ENCODE data around the gene ZBTB17.

ZBTB17 gene

DNA sequence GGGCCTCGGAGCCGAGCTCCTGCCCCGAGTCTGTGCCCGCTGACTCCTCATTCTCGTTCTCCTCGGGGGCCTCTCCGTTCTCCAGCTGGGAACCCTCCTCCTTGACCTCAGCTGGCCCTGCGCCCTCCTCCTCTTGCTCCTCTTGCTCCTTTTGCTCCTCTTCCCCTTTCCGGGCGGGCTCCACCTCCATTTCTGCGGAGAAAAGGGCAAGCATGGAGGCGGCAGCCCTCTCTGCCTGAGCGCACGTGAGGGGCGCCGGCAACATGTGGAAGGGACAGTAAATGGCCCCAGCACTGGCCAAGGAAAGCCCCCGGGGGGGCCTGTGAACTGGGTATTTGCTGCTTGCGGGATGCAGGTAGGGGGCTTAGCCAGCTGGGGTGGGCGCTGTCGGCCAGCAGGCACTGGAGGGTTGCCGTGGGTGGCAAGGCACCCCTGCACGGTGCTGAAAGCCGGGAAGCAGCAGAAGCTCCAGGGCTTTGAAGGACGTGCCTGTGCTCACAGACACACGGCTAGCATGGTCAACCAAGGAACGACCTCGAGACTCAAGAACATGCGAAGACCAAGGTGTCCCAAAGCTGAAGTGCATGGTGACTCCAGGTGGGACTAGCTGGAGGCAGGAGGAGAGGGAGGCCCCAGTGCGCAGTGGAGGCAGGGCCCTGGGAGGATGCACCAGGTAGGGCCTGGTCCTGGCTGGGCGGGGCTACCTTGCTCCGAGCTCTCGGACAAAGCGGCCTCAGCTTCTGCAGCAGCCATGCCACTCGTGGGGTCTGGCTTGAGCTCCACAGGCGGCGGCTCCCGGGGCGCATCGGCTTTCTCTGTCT, 30.7 kb downstream of the ZBTB17 start:
- no peak for DNase-seq

DNA sequence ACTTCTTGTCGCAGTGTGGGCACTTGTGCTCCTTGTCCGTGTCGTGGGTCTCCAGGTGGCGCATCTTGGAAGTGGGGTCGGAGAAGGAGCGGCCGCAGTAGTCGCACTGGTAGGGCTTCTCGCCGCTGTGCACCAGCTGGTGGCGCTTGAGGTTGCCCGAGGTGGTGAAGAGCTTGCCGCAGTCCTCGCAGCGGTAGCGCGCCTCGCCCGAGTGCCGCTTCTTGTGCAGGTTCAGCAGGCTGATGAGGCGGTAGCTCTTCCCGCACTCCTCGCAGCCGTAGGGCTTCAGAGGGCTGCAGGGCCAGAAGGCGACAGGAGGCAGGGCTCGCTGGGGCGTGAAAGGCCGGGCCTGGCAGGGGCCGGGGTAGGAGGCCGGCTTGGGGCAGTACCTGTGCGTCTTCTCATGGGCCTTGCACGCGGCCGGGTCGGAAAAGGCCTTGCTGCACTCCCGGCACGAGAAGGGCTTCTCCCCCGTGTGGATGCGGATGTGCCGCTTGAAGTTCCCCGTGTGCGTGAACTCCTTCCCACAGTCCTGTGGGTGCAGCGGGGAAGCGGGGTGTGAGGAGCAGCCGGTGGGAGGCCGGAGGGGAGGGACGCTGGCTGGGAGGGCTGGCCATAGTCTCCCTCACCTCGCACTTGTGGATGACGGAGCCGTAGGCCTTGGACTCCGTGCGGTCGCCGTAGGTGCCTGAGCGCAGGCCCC, 31.4 kb downstream of the ZBTB17 start:
- no peak for DNase-seq

DNA sequence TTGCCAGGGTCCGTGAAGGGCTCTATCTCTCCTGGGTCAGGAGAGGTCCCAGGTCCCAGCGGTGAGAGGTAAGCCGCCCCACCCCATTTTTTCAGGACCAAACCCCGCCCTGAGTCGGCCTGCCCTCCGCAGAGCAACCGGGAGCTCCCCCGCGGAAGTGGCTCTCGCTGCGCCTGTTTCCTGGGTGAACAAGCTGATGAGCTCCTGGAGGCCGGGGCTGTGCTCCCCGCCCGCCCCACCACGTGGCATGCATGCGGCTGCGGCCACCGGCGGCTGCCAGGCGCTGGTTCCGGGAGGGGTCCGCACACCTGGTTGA, 32.0 kb downstream of the ZBTB17 start:
- DNase-seq, result no peak

DNA sequence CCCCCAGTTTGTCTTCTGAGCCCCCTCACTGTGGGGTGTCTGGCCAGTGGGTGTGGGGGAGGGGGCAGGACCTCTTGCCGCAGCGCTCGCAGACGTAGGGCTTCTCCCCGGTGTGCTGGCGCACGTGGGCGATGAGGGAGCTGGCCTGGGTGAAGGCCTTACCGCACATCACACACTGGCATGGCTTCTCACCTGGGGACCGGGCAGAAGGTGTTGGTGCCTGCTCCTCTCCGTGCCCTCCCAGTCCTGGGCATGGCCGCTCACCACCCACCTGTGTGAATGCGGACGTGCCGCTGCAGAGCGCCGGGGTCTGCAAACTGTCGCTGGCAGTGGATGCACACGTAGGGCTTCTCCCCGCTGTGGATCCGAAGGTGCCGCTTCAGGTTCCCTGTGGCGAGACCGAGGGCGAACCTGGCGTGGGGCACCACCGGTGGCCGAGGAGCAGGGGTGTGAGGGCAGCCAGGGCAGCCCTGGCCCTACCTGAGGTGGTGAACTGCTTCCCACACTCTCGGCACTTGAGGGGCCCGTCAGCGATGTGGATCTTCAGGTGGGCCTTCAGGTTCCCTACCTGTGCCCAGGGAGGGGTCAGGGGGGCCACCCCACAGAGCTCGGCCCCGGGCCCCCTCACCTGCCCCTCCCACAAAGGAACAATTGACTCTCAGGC, 32.4 kb downstream of the ZBTB17 start:
- DNase-seq, result no peak

DNA sequence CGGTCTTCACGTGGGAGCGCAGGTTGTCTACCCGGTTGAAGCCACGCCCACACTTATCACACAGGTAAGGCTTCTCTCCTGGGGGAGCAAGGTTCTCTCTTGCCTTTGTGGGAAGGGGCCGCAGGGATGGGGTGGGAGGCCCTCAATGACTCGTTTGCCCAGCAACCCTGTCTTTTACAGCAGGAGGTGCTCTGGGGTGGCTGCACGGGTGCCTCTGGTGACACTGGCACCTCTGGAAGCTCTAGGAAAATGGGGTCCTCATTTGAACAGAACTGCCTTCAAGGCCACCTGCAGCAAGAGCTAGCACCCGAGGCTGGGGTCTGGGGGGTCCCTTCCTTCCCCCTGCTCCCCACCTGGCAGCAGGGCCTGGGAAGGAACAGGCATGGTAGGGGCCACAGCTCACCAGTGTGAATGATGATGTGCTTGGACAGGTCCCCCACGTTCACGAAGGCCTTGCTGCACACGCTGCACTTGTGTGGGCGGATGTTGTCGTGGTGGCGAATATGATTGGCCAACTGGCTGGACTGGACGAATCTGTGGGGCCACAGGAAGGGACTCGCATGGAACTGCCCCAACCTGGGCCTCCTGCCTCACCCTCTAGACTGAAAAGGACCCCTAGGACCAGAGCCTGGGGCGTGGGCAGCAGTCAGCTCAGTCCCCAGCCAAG, 33.1 kb downstream of the ZBTB17 start:
- DNase-seq, result no peak

DNA sequence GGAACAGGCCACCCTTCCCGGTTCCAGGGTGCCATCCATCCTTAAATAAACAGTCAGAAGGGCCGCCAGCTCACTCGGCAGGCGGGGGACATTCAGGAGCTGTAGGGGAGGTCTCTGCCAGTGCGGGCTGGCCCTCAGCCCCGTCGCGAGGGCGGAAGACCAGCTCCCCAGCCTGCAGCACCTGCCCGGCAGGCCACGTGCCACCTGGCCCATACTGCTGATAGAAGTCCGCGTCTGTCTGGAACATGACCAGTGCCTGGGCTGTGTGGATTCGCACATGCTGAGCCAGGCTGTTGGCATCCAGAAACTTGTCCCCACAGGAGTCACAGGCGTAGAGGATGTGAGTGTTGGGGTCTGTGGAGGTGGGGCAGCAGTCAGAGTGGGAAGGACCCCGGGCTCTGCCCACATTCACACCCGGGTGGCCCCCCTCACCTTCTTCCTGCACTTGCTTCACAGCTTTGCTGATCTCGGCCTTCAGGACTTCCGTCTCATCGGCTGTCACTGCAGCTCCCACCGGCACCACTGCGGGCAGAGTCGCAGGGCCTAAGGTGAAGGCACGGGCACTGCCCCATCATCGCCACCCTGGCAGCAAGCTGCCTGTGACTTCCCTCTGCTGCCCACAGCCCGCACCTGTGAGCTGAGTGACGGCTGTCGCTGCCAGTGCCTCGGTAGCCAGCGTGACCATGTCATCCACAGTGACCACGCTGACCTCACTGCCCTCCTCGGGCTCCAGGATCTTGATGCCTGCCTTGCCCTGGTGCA, 33.8 kb downstream of the ZBTB17 start:
- no peak for DNase-seq

DNA sequence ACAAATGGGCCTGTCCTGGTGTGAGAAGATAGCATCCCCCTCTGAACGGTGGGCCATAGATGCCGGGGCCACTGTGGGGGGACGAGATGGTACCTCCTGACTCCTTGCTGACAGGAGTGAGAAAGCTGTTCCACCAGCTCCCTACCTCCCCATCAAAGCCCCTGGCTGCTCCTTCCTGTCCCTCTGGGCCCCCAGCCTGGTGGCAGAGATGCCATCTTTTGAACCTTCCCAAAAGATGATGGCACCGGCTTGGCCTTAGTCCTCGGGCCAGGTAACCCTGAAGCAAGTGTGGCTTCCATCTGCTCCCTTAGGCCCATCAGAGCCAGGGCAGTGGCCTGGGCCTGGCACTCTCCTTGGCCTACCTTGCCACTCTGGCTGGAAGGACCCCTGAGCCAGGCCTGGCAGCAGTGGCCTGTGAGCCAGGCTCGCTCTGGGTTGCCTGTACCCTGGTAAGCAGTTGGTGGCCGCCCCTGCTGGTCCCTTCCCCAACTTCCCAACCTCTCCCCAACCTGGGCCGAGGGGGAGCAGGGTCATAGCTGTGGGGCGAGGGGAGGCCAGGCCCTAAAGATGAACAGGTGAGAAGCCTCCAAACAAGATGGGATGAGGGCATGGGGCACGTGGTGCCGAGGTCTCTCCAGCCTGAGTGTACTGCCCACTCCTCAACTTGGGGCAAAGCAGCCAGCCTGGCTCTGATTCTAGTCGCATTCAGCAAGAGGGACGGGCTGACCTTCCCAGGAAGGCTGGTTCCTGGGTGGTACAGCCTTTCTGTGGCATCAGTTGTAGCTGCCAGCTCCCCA, 34.7 kb downstream of the ZBTB17 start:
- no peak for DNase-seq

DNA sequence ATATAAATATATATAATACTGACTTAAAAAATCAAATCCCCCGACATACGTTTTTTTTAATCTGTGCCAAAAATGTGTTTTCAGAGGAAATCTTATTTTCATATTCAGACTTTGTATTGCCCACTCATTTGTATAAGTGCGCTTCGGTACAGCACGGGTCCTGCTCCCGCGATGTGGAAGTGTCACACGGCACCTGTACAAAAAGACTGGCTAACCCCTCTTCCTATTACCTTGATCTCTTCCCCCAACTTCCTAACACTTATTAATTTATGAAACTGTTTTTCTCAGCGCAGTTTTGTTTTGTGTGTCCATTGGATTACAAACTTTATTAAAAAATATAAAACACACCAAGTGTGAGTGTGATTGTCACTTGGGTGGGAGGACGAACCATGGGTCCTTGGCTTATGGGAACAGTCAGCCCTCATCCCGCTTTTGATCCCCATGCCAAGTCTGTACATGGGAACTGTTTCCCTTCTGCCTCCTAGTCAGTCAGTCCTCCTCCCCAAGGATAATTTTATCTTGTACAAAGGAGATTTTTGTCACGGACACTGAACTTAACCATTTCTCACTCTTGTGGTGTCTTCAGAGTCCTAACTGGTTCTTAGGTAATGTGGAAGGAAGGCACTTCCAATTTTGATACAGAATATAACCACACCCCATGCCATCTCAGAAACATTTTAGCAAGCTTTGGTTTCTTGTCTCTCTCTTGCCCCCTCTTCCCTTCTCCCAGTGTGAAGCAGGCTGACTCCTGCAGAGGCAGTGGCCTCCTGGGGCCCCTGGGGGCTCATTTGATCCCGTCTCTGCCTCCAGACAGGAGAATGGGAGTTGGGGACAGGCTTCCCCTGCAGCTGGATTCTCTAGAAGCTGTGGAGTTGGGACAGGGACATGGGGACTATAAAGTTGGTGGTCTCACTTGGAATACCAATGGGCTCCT, 35.5 kb downstream of the ZBTB17 start:
- DNase-seq, result no peak

DNA sequence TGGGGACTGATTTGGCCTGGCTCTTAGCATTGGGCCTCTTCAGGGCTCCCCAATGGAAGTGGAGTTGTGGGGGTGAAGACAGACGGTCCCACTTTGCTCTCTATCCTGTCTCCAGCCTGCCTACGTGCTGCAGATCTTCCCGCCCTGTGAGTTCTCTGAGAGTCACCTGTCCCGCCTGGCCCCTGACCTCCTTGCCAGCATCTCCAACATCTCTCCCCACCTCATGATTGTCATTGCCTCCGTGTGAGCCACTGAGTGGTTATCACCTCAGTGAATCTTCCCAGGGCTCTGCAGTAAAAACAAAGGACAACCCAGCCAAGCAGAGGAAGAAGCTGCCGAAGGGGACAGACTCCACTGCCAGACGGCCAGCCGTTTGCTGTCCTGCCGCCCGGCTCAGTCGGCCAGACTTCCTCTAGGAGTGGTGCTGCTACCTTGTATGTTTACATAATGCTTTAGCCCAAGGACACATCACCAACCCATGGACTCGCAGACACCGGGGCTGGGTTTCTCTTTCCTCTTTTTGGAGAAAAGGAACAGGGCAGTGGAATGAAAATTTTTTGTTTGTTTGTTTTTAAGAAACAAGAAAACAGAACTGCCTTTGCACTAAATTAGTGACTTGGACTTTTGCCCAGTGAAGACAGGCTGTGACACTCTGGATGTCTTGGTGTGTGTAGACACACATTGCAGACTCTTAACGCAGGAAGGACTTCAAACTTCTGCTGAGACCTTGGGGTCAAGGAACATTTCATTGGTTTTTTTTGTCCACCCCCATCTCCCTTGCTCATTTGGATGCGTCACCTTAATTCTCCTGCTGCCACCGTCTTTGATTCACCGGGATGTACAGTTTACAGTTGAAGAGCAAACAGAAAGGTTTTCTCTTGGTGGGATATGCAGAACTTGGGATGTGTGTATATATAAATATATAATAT, 36.5 kb downstream of the ZBTB17 start:
- DNase-seq, result no peak

DNA sequence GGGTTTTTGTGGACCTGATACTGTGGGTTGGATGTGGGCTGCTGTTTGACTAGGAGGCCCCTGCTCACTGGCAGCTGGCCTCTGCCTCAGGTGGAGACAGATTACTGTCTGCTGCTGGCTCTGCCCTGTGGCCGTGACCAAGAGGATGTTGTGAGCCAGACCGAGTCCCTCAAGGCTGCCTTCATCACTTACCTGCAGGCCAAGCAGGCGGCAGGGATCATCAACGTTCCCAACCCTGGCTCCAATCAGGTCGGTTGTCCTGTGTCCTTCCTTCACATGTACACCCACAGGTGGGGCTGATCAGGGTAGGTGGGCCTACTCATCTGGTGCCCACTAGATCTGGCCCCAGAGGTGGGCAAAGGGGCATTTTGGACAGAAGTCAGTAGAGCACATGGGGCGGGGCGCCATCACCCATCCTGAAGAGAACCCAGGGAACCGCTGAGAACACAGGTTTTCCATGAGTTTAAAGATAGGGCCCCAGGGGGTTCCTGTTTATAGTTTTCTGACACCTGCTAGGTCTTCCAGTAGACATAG, 37.2 kb downstream of the ZBTB17 start:
- no peak for DNase-seq

DNA sequence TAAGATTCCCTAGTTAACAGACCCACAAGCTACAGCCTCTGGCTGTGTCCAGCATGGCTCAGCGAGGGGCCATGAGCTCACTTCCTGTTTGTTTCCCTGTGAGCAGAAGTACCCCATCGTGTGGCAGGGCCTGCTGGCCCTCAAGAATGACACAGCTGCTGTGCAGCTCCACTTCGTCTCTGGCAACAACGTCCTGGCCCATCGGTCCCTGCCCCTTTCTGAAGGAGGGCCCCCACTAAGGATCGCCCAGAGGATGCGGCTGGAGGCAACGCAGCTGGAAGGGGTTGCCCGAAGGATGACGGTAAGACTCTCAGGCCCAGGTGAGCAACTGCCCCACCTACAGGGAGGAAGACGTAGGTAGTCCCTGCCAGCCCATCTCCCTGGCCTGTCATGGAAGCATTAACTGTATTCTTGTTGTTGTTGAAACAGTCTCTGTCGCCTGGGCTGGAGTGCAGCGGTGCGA, 38.2 kb downstream of the ZBTB17 start:
- no peak for DNase-seq

DNA sequence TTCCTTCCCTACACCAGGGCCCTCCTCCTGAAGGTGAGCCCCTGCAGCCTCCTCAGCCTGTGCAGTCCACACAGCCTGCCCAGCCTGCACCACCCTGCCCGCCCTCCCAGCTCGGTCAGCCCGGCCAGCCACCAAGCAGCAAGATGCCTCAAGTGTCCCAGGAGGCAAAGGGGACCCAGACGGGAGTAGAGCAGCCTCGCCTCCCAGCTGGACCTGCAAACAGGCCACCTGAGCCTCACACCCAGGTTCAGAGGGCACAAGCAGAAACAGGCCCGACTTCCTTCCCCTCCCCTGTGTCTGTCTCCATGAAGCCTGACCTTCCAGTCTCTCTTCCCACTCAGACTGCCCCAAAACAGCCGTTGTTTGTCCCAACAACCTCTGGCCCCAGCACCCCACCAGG, 38.8 kb downstream of the ZBTB17 start:
- DNase-seq, result no peak

DNA sequence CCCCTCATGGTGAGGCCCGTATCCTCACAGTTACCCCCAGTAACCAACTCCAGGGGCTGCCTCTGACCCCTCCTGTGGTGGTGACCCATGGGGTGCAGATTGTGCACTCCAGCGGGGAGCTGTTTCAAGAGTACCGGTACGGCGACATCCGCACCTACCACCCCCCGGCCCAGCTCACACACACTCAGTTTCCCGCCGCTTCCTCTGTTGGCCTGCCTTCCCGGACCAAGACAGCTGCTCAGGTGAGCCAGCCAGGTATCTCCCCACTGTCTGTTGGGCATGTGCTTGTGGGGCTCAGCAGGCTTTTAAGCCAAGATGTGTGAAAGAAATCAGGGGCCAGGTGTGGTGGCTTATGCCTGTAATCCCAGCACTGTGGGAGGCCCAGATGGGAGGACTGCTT, 39.9 kb downstream of the ZBTB17 start:
- no peak for DNase-seq

DNA sequence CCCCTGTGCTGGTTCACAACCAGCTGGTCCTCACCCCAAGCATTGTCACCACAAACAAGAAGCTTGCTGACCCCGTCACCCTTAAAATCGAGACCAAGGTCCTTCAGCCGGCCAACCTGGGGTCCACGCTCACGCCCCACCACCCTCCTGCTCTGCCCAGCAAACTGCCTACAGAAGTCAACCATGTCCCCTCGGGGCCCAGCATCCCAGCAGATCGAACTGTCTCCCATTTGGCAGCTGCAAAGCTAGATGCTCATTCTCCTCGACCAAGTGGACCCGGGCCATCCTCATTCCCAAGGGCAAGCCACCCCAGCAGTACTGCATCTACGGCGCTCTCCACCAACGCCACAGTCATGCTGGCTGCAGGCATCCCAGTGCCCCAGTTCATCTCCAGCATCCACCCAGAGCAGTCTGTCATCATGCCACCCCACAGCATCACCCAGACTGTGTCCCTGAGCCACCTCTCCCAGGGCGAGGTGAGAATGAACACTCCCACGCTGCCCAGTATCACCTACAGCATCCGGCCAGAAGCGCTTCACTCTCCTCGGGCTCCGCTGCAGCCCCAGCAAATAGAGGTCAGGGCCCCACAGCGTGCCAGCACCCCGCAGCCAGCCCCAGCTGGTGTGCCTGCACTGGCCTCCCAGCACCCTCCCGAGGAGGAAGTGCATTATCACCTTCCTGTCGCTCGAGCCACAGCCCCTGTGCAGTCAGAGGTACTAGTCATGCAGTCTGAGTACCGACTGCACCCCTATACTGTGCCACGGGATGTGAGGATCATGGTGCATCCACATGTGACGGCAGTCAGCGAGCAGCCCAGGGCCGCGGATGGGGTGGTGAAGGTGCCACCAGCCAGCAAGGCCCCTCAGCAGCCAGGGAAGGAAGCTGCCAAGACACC, 40.6 kb downstream of the ZBTB17 start:
- no peak for DNase-seq

DNA sequence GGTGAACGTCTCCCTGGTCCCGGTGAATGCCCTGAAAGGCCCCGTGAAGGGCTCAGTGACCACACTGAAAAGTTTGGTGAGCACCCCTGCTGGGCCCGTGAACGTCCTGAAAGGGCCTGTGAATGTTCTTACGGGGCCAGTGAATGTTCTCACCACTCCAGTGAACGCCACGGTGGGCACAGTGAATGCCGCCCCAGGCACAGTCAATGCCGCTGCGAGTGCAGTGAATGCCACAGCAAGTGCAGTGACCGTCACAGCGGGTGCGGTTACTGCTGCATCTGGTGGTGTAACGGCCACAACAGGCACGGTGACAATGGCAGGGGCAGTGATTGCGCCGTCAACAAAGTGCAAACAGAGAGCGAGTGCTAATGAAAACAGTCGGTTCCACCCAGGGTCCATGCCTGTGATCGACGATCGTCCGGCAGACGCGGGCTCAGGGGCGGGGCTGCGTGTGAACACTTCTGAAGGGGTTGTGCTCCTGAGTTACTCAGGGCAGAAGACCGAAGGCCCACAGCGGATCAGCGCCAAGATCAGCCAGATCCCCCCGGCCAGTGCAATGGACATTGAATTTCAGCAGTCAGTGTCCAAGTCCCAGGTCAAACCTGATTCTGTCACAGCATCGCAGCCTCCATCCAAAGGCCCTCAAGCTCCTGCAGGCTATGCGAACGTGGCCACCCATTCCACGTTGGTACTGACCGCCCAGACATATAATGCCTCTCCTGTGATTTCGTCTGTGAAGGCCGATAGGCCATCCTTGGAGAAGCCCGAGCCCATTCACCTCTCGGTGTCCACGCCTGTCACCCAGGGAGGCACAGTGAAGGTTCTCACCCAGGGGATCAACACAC, 41.5 kb downstream of the ZBTB17 start:
- no peak for DNase-seq

DNA sequence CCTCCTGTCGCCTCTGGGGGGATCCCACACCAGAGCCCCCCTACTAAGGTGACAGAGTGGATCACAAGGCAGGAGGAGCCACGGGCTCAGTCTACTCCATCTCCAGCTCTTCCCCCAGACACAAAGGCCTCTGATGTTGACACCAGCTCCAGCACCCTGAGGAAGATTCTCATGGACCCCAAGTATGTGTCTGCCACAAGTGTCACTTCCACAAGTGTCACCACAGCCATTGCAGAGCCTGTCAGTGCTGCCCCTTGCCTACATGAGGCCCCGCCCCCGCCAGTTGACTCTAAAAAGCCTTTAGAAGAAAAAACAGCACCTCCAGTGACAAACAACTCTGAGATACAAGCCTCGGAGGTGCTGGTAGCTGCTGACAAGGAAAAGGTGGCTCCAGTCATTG, 42.2 kb downstream of the ZBTB17 start:
- DNase-seq, result no peak

DNA sequence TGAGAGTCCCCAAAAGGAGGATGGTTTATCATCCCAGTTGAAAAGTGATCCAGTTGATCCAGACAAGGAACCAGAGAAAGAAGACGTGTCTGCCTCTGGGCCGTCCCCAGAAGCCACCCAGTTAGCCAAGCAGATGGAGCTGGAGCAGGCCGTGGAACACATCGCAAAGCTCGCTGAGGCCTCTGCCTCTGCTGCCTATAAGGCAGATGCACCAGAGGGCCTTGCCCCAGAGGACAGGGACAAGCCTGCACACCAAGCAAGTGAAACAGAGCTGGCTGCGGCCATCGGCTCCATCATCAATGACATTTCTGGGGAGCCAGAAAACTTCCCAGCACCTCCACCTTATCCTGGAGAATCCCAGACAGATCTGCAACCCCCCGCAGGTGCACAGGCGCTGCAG, 43.3 kb downstream of the ZBTB17 start:
- no peak for DNase-seq
